GM21381 (cell line): Measurements from ENCODE around the gene SPINK5.

Source experiments
- ATAC-seq: cut with Tn5 transposase; IDR thresholded peaks from one replicate; pipeline ENCODE4 v1.9.1; 2021; ENCODE audit warnings: mild to moderate bottlenecking, moderate library complexity; ENCODE audit not compliant: unreplicated experiment

Gene SPINK5

DNA sequence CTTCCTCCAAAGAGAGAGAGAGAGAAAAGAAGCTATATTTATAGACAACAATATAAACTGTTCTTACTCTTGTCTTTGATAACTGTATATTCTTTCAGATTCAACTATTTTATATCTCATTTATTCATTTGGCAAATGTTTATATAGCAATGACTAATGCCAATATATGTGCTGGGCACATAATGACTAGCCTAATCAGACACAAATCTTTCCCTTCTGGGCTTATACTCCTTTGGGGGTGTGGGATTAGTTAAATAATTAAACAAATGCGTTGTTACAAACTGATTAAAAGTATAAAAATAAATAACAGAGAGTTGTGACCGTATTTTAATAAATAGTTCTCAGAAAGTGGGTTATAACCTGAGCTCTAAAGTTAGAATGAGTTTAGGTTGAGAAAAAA, 108.6 kb downstream of the SPINK5 start:
- ATAC-seq = no peak

- ATAC-seq = no peak
Measured at GRCh38 chr5:148176480-148176879, 112.7 kb downstream of the SPINK5 start.

DNA sequence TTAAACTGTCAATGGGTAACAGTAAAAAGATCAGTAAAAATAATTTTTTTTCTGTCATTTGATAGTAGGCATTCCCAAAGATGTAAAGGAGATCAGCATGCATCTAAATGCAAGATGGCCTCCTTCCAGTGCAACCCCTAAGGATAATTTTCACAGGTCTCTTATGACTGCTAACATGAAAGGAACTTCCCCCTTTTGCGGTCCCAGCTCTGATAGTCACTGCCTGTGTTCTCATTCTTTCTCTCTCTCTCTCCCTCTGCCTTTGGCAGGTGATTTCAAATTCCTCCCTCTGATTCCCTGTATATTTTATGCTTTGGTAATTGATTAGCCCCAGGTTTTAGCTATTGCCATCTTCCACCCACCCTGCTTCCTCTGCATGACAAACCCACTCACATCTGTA, 113.4 kb downstream of the SPINK5 start:
- ATAC-seq = no peak

GRCh38 chr5:148179234-148179824, 115.5 kb downstream of the SPINK5 start:
- no peak for ATAC-seq

DNA sequence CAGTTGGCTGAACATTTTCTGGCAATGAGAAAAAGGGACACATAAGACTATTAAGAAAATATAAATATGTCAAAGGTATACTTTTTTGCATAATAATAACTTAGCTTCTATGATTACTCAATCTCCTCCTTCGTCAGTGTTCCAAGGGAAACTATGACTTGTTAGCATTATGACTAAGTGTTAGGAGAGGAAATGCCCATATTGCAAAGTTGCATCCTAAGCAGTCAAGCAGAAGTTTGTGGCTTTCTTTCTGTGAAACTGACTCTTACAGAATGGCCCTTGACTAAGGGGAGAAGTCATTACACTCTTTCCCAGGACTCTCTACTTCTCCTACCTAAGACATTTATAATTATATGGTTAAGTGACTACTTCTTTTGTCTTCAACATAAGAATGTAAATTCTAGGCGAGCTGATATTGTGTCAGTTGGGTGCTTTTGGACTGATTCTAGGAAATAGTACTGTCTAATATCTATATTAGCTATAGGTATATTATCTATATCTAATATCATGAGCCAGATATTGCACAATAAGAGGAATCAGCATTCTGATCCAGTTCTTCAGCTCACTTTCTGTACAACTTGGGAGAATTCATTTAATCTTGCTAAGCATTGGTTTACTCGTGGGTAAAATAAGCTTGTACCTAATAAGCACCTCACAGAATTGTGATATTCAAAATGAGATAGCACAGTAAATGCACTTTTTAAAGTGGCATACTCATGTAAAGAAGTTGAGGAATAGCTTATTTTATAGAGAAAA, 122.6 kb downstream of the SPINK5 start:
- ATAC-seq = peak; percentile 84
